Subcutaneous adipose tissue (tissue), 4 donors: Measurements from ENCODE around the gene NT5C. TPM values are rescaled to one million over a fixed set of nuclear protein-coding genes. Genes with fewer than 3 reads are reported as not detected.

ENCODE experiments used
- CTCF ChIP-seq: fragments of 450-650 bp; IDR thresholded peaks from one replicate; pipeline ENCODE4 v1.5.1; 2016; ENCODE audit warnings: low read depth, mild to moderate bottlenecking, control low read depth, antibody characterized with exemption, moderate library complexity
- total RNA-seq, 4 donors: library from RNA; depleted of rRNA; stranded (reverse); fragments of >200 nt; gene quantifications; one replicate each; pipeline ENCODE4 v1.1.0, GENCODE V29; 2016

The NT5C gene
- total RNA-seq, 4 donors from 2014 or later: 35.4 to 92.3 (median 69.9) TPM

- TF ChIP-seq CTCF: no peak
Measured at GRCh38 chr17:75099881-75100595, 31.5 kb downstream of the NT5C start.

GRCh38 chr17:75098861-75099260 lies 32.7 kb downstream of the NT5C start:
- no peak for TF ChIP-seq CTCF

GRCh38 chr17:75097865-75098264 lies 33.7 kb downstream of the NT5C start:
- TF ChIP-seq CTCF: no peak

DNA sequence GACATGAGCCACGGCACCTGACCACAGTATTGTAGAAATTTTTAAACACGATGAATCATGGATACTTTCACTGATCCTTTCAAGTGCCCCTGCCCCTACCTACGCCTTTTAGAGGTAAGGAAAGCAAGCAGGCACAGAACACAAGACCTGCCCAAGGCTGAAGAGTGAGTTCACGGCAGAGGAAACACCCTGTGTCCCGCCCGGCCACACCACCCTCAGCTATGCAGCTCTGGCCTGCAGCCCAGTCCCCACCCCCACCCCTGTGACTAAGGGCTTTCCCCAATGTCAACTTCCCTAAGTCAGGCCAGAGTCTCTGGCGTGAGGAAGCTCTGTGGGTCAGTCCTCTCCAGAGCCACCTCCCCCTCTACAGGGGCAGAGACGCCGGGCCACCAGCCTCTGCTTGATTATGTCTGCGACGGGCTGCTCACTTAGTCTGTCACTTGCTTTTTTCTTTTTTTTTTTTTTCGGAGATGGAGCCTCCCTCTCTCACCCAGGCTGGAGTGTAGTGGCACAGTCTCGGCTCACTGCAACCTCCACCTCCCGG lies 35.4 kb downstream of the NT5C start:
- TF ChIP-seq CTCF: no peak

DNA sequence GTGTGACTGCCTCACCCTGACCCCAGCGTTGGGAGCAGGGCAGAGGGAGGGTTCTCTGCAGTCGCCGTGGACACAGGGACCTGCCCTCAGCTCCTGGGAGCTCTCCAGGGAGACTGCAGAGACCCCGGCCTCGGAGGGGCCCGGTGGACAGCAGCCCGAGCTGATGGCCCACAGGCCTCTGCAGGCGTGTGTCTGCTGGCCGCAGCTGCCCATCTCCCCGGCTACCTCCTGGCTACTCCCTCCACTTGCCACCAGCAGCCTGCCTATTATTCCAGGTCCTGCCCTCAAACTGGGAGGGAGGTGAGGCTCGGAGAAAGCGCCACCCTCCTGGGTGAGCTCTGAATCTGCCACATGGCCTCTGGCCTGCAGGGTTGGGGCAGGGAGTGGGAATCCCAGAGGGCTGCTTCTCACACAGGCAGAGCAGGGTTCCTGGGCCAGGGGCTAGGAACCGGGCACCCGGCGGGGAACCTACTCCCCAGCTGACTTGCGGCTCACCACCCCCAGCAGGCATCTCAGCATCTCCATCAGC lies 36.6 kb downstream of the NT5C start:
- no peak for TF ChIP-seq CTCF

DNA sequence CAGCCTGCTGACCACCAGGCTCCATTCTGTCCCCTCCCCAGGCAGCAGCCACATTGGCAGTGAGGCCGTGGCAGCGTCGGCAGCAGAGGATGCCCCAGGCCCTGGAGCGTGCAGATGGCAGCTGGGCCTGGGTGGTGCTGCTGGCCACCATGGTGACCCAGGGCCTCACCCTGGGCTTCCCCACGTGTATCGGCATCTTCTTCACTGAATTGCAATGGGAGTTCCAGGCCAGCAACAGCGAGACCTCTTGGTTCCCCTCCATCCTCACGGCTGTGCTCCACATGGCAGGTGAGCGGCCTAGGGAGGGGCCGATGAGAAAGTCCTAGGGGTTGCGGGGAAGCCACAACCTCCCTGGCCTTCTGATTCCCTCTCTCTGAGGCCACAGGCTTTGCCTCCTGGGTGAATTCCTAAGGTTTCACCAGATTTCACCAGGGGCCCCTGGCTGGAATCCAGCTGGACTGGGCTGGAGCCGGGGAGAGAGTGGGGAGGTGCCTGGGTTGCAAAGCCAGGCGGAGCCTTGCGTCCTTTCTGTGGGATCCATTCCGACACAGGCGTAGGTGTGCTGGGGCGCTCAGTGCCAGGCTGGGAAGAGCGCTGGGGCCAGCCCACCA lies 37.9 kb downstream of the NT5C start:
- no peak for TF ChIP-seq CTCF

GRCh38 chr17:75091855-75092327 lies 39.7 kb downstream of the NT5C start:
- TF ChIP-seq CTCF: no peak
